Upper lobe of left lung (tissue), 6 donors: ENCODE data around the gene GALC. TPM values are rescaled to one million over a fixed set of nuclear protein-coding genes. Genes with fewer than 3 reads are reported as not detected.

Source experiments
- ATAC-seq, 2 donors: fragments of 200-7000 bp; cut with Tn5 transposase; one replicate each; pipeline ENCODE4 v1.9.1; 2022; ENCODE audit warnings: mild to moderate bottlenecking in 2 of 2, moderate library complexity in 2 of 2; ENCODE audit not compliant: low FRiP score in 2 of 2
- DNase-seq, 2 donors: peaks; one replicate each; pipeline ENCODE4 v3.0.0-alpha.2; 2019 to 2020
- H3K27ac ChIP-seq, 4 donors: fragments of 200-600 bp; sonication (generic); one replicate each; pipeline ENCODE4 v1.5.1; 2016 to 2019
- H3K27me3 ChIP-seq, 4 donors: fragments of 200-600 bp; sonication (generic); one replicate each; pipeline ENCODE4 v1.5.1; 2017 to 2019
- H3K36me3 ChIP-seq, 4 donors: fragments of 200-600 bp; sonication (generic); one replicate each; pipeline ENCODE4 v1.5.1; 2016 to 2019
- H3K4me1 ChIP-seq, 4 donors: fragments of 200-600 bp; sonication (generic); one replicate each; pipeline ENCODE4 v1.5.1; 2018 to 2019
- H3K4me3 ChIP-seq, 4 donors: fragments of 200-600 bp; sonication (generic); one replicate each; pipeline ENCODE4 v1.5.1; 2017 to 2019; ENCODE audit warnings: mild to moderate bottlenecking in 2 of 4, moderate library complexity in 1 of 4
- H3K9me3 ChIP-seq, 4 donors: fragments of 200-600 bp; sonication (generic); one replicate each; pipeline ENCODE4 v1.5.1; 2018 to 2019
- EP300 ChIP-seq, 4 donors: sonication (generic); formaldehyde crosslinking; IDR thresholded peaks; one replicate each; pipeline ENCODE4 v1.5.1; 2017; ENCODE audit warnings: antibody characterized with exemption in 4 of 4, control low read depth in 2 of 4
- POLR2A ChIP-seq, 4 donors: fragments of 450-650 bp; IDR thresholded peaks; one replicate each; pipeline ENCODE4 v1.5.1; 2016 to 2017; ENCODE audit warnings: antibody characterized with exemption in 4 of 4, mild to moderate bottlenecking in 2 of 4
- POLR2AphosphoS5 ChIP-seq, 2 donors: sonication (generic); formaldehyde crosslinking; IDR thresholded peaks; one replicate each; pipeline ENCODE4 v1.5.1; 2017; ENCODE audit warnings: antibody characterized with exemption in 2 of 2
- WGBS, 2 donors: methylation state at CpG; one replicate each; pipeline ENCODE4 v1.1.5; 2017 to 2018; 5-methylcytosine and 5-hydroxymethylcytosine counted together
- total RNA-seq, 6 donors: library from RNA; depleted of rRNA in 4 of 6; stranded (reverse); fragments of >200 nt in 4 of 6; gene quantifications; one replicate each; pipeline versions ENCODE4 v1.1.0 to v1.2.1, GENCODE V29; 2016 to 2021
- TF ChIP-seq, protein P1 (sequence below), 6 experiments: fragments of 450-650 bp in 4 of 6; fragments of 200-600 bp in 2 of 6; sonication (generic) in 2 of 6; IDR thresholded peaks; one replicate each; pipeline ENCODE4 v1.5.1; 2016 to 2019; ENCODE audit warnings: antibody characterized with exemption in 6 of 6
- donor health status: DM: no; HTN: no; CAD: no; lungs with moderate emphysema.
- donor health status: DM: no; HTN: yes; CAD: no; lungs with severe emphysema.

GALC gene
- total RNA-seq, 6 donors from 2014 or later: 24.2 to 64.3 (median 49.0) TPM

GRCh38 chr14:87989221-87989955 is 3.6 kb downstream of the GALC start:
- DNase-seq: no peak
- Histone ChIP-seq H3K27me3 (no peaks in the 10 kb centered on the region), H3K4me3 (no peak overlapping the region), H3K9me3 (no peaks in the 10 kb centered on the region), H3K4me1 (peaks cover 16 to 32% (median 23%) of the 10 kb centered on the region in 4 donors), H3K27ac (no peak overlapping the region), H3K36me3 (peaks cover 0 to 17% (median 6%) of the 10 kb centered on the region in 4 donors)
- no peak for ATAC-seq
- TF ChIP-seq EP300 (IDR thresholded peaks at IDR 0.05) (no peak), POLR2A (IDR thresholded peaks at IDR 0.05) (no peak), POLR2AphosphoS5 (IDR thresholded peaks at IDR 0.05) (no peak)
- TF ChIP-seq, protein P1, sequence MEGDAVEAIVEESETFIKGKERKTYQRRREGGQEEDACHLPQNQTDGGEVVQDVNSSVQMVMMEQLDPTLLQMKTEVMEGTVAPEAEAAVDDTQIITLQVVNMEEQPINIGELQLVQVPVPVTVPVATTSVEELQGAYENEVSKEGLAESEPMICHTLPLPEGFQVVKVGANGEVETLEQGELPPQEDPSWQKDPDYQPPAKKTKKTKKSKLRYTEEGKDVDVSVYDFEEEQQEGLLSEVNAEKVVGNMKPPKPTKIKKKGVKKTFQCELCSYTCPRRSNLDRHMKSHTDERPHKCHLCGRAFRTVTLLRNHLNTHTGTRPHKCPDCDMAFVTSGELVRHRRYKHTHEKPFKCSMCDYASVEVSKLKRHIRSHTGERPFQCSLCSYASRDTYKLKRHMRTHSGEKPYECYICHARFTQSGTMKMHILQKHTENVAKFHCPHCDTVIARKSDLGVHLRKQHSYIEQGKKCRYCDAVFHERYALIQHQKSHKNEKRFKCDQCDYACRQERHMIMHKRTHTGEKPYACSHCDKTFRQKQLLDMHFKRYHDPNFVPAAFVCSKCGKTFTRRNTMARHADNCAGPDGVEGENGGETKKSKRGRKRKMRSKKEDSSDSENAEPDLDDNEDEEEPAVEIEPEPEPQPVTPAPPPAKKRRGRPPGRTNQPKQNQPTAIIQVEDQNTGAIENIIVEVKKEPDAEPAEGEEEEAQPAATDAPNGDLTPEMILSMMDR (IDR thresholded peaks at IDR 0.05): no peak
- 95 to 96% methylated on average over 5 of the region's 5 CpGs for WGBS, 2 donors

DNA sequence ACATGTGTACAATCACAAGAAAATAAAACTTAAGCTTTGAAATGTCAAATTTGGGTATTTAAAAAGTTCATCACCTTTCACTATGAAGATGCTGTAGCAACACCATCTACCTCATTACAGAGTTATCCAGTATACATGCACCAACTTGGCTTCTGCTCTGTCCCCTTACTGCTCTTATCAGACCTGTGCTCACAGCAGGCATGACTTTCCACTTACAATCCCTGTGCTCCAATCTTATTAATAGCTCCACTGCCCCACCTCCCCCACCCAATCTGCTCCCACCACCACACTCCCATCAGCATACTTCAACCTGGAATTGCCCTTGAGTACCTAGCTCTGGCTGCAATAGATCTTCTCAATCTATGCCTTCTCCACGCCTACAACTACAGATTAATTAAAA is 13.3 kb downstream of the GALC start:
- 97 to 100% methylated on average over 1 of the region's 1 CpG for WGBS, 2 donors
- no peaks in the 10 kb centered on the region for H3K4me1 ChIP-seq
- peaks cover 0 to 47% (median under 1%) of the 10 kb centered on the region in 4 donors for H3K36me3 ChIP-seq
- no peak overlapping the region for H3K27ac ChIP-seq
- no peak for DNase-seq
- H3K4me3 ChIP-seq: no peak overlapping the region
- H3K27me3 ChIP-seq: no peaks in the 10 kb centered on the region
- TF ChIP-seq POLR2A (IDR thresholded peaks at IDR 0.05) (no peak), EP300 (IDR thresholded peaks at IDR 0.05) (no peak), POLR2AphosphoS5 (IDR thresholded peaks at IDR 0.05) (no peak)
- TF ChIP-seq, protein P1 (IDR thresholded peaks at IDR 0.05): no peak
- no peak for ATAC-seq
- no peaks in the 10 kb centered on the region for H3K9me3 ChIP-seq

DNA sequence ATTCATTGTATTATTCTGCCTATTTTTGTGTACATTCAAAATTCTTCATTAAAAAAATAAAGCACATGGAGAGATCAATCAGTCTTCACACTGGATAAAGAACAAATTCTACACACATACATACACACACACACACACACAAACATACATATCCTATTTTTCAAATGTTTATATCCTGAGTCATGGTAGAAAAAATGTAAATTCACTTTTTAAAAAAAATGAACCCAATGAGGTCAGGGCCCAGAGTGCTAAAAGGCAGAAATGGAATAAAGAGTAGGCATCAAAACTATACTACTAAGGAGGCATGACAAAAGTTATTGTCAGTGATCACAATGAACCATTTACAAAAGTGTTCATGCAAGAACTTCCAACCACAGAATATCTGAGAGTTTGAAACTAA is 17.3 kb downstream of the GALC start:
- no peak for DNase-seq
- Histone ChIP-seq H3K36me3 (peaks cover 0 to 16% (median 0%) of the 10 kb centered on the region in 4 donors), H3K4me1 (no peaks in the 10 kb centered on the region), H3K9me3 (no peaks in the 10 kb centered on the region), H3K4me3 (no peak overlapping the region), H3K27me3 (no peaks in the 10 kb centered on the region), H3K27ac (no peak overlapping the region)
- no peak for ATAC-seq
- TF ChIP-seq EP300 (IDR thresholded peaks at IDR 0.05) (no peak), POLR2A (IDR thresholded peaks at IDR 0.05) (no peak), POLR2AphosphoS5 (IDR thresholded peaks at IDR 0.05) (no peak)
- TF ChIP-seq, protein P1 (IDR thresholded peaks at IDR 0.05): no peak

DNA sequence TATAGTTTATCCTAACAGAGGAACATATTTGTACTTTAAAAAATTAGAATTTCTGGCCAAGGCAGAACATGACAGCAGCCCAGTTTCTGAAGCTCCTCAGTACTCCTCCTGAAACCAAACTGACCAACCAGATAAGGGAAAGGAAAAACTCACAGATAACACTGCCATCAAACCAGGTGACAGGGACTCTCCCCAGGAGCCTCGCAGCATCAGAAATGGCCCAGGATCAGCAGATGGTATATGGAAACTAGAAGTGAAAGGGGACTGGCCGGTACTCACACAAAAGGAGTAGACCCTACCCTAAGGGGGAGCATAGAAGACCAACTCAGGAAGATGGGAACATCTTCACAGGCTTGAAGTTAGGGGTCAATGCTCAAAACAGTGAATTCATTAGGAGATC is 22.0 kb downstream of the GALC start:
- H3K27me3 ChIP-seq: no peaks in the 10 kb centered on the region
- peaks cover 0 to 30% (median 1%) of the 10 kb centered on the region in 4 donors for H3K36me3 ChIP-seq
- DNase-seq: no peak
- no peak overlapping the region for H3K27ac ChIP-seq
- H3K9me3 ChIP-seq: no peaks in the 10 kb centered on the region
- TF ChIP-seq POLR2A (IDR thresholded peaks at IDR 0.05): no peak
- TF ChIP-seq, protein P1 (IDR thresholded peaks at IDR 0.05): no peak
- TF ChIP-seq POLR2AphosphoS5 (IDR thresholded peaks at IDR 0.05): no peak
- TF ChIP-seq EP300 (IDR thresholded peaks at IDR 0.05): no peak
- WGBS, 2 donors: 93 to 96% methylated on average over 2 of the region's 2 CpGs
- no peak for ATAC-seq
- no peak overlapping the region for H3K4me3 ChIP-seq
- no peaks in the 10 kb centered on the region for H3K4me1 ChIP-seq

- H3K27ac ChIP-seq: no peak overlapping the region
- H3K27me3 ChIP-seq: no peaks in the 10 kb centered on the region
- TF ChIP-seq, protein P1 (IDR thresholded peaks at IDR 0.05): no peak
- TF ChIP-seq POLR2A (IDR thresholded peaks at IDR 0.05) (no peak), EP300 (IDR thresholded peaks at IDR 0.05) (no peak), POLR2AphosphoS5 (IDR thresholded peaks at IDR 0.05) (no peak)
- ATAC-seq (no peak), DNase-seq (no peak)
- H3K4me3 ChIP-seq: no peak overlapping the region
- H3K36me3 ChIP-seq: peaks cover 0 to 47% (median 7%) of the 10 kb centered on the region in 4 donors
- H3K4me1 ChIP-seq: no peaks in the 10 kb centered on the region
- H3K9me3 ChIP-seq: no peaks in the 10 kb centered on the region
These were observed 25.5 kb downstream of the GALC start for GRCh38 chr14:87967496-87967895.
